ENCODE data around the gene HDAC7.

HDAC7 gene

DNA sequence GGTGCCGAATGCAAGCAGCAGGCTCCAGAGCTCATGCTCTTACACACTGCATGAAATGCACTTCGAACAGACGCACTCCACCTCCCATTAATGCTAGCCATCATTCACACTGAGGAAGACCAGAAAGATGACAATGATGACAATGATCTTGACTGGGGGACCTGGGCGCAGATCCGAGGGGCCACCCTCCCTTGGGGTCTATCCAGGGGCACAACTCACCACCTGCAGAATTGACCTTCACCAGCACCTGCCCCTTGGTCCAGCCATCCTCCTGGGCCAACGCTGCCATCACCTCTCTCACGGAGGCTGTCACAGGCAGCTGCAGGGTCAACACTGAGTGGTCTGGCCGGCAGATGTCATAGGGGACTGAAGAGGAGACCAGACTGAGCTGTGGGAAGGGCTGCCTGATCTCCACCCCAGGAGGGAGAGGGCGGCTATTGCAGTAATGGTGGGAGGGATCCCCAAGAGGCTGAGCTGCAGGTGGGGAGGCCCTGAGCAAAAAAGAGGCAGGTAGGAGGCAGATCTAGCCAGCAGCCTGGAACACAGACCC lies 76.3 kb downstream of the HDAC7 start:
- DNase-seq, result peak; percentile 27 to 44

GRCh38 chr12:47742253-47742825 lies 77.4 kb downstream of the HDAC7 start:
- DNase-seq, result peak; percentile 13 to 21

DNA sequence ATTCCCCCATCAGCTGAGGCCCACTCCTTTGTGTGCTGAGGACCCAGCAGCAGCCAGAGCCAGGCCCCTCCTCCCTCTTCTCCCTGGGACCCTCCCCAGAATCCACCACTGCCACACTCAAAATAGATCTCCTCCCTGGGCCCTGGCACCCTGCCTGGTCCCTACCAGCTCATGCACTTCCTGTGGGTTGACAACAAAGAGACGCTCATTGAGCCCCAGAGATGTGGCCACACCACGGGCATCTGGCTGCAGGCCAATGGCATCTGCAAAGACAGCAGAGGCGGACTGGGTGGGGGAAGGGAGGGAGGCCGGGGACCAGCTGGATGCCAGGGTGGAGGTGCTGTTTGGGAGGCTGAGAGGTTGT lies 78.4 kb downstream of the HDAC7 start:
- DNase-seq, result peak; percentile 94 to 97

- DNase-seq, result peak; percentile 70 to 79
These were observed 78.9 kb downstream of the HDAC7 start for GRCh38 chr12:47740606-47741339.

- DNase-seq, result peak; percentile 35 to 52
These were observed 79.7 kb downstream of the HDAC7 start for GRCh38 chr12:47739979-47740378.

DNA sequence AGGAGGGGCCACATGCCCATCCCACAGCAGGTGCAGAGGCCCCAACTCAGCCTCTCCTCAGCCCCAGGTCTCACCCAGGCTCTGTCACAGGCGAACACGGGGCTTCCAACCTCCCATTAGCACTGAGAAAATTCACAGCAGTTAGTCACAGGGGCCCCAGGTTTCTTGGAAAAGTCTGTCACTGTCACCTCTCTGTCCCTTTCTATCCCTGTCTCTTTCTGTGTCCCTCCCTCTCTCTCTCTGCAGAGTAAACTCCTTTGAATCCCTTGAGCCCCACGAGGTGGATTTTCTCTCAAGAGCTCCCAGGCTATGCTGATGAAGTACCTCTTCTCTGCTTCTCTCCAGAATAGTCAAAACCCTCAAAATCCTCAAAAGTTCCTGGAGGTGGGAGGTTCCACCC lies 80.4 kb downstream of the HDAC7 start:
- no peak for DNase-seq

GRCh38 chr12:47737936-47738594 lies 81.6 kb downstream of the HDAC7 start:
- no peak for DNase-seq

- peak; percentile 32 to 33 for DNase-seq
These were observed 82.6 kb downstream of the HDAC7 start for GRCh38 chr12:47736877-47737676.

DNA sequence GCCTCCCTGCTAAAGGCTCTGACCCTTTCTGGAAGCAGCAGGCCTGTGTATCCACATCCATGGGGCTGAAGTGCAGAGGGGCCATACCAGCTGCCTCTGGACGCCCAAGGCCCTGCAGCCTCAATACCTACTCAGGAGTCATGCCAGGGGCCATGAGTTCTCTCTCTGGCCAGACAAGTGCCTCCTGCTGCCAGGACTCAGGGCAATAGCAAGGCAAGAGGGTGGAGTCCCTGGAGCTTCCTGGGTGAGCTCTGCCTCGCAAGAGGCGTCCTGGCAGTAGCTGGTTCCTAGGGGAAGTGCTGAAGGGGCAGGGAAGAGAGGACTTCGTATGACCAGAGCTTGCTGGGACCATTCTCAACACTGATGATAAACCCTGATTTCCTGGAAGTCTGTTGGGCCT lies 83.5 kb downstream of the HDAC7 start:
- DNase-seq, result no peak

GRCh38 chr12:47735649-47736048 lies 84.1 kb downstream of the HDAC7 start:
- DNase-seq, result no peak

GRCh38 chr12:47734725-47735480 lies 84.8 kb downstream of the HDAC7 start:
- DNase-seq, result peak; percentile 53 to 60

DNA sequence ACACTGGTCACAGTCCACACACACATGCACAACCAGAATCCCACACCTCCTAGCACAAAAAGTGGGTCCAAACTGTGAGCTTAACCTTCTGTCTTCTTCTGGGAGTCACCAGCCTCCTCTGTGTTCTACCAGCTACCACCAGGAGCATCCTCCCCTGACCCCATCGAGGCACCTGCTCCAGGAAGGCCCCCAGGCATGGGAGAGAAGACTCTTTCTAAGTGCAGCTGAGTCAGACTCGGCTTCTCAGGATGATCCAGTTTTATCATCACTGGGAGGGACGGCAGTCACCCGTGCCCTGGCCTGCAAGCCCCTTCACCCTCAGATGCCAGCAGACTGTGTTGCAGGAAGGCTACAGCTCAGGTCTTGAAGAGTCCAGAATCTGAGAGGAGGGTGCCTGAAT lies 86.6 kb downstream of the HDAC7 start:
- no peak for DNase-seq
